SK-N-SH treated with all-trans-retinoic acid at 6 μM for 48 hours (cell line): Measurements from ENCODE around the gene FAM156B.
"Not testable (repeated sequence)": the region's sequence is repeated elsewhere in the genome, so short reads cannot be mapped to it uniquely, and the experiment has no call there.

ENCODE experiments used
- GLIS3 ChIP-seq: fragments of 250-450 bp; sonication (Bioruptor Pico); IDR thresholded peaks from 2 replicates; pipeline ENCODE4 v1.5.0; 2020; ENCODE audit warnings: mild to moderate bottlenecking, moderate library complexity
- OSR1 ChIP-seq: fragments of 250-450 bp; sonication (Bioruptor Pico); IDR thresholded peaks from 2 replicates; pipeline ENCODE4 v1.8.0; 2022; ENCODE audit warnings: moderate library complexity, mild to moderate bottlenecking, inconsistent platforms
- PPARA ChIP-seq: fragments of 250-450 bp; sonication (Bioruptor Pico); IDR thresholded peaks from 2 replicates; pipeline ENCODE4 v1.5.0; 2020; ENCODE audit warnings: mild to moderate bottlenecking, borderline replicate concordance
- RARB ChIP-seq: fragments of 250-450 bp; sonication (Bioruptor Pico); IDR thresholded peaks from 2 replicates; pipeline ENCODE4 v1.8.0; 2021; ENCODE audit warnings: mild to moderate bottlenecking, moderate library complexity
- SNAI2 ChIP-seq: fragments of 250-450 bp; sonication (Bioruptor Pico); IDR thresholded peaks from 2 replicates; pipeline ENCODE4 v1.5.0; 2020; ENCODE audit warnings: mild to moderate bottlenecking, moderate library complexity
- TCF4 ChIP-seq: fragments of 250-450 bp; sonication (Bioruptor Pico); IDR thresholded peaks from 2 replicates; pipeline ENCODE4 v1.8.0; 2021; ENCODE audit warnings: mild to moderate bottlenecking, moderate library complexity, borderline replicate concordance
- ZFP3 ChIP-seq: fragments of 250-450 bp; sonication (Bioruptor Pico); IDR thresholded peaks from 2 replicates; pipeline ENCODE4 v1.5.0; 2020; ENCODE audit warnings: mild to moderate bottlenecking, moderate library complexity
- ZFP30 ChIP-seq: fragments of 450-650 bp; formaldehyde crosslinking; IDR thresholded peaks from 2 replicates; pipeline ENCODE4 v1.5.0; 2022; ENCODE audit warnings: mild to moderate bottlenecking, moderate library complexity
- ZNF8 ChIP-seq: fragments of 450-650 bp; formaldehyde crosslinking; IDR thresholded peaks from 2 replicates; pipeline ENCODE4 v1.5.0; 2020; ENCODE audit warnings: mild to moderate bottlenecking, moderate library complexity
- TF ChIP-seq, protein P1 (sequence below): fragments of 250-450 bp; sonication (Bioruptor Pico); IDR thresholded peaks from 2 replicates; pipeline ENCODE4 v1.5.1; 2020; ENCODE audit warnings: low read depth, mild to moderate bottlenecking, moderate library complexity
- TF ChIP-seq, protein P2 (sequence below): fragments of 250-450 bp; sonication (Bioruptor Pico); IDR thresholded peaks from 2 replicates; pipeline ENCODE4 v1.5.1; 2021; ENCODE audit warnings: mild to moderate bottlenecking, moderate library complexity
- TF ChIP-seq, protein P3 (sequence below): fragments of 250-450 bp; sonication (Bioruptor Pico); IDR thresholded peaks from 2 replicates; pipeline ENCODE4 v1.8.0; 2020; ENCODE audit warnings: mild to moderate bottlenecking, moderate library complexity, borderline replicate concordance

DNA sequence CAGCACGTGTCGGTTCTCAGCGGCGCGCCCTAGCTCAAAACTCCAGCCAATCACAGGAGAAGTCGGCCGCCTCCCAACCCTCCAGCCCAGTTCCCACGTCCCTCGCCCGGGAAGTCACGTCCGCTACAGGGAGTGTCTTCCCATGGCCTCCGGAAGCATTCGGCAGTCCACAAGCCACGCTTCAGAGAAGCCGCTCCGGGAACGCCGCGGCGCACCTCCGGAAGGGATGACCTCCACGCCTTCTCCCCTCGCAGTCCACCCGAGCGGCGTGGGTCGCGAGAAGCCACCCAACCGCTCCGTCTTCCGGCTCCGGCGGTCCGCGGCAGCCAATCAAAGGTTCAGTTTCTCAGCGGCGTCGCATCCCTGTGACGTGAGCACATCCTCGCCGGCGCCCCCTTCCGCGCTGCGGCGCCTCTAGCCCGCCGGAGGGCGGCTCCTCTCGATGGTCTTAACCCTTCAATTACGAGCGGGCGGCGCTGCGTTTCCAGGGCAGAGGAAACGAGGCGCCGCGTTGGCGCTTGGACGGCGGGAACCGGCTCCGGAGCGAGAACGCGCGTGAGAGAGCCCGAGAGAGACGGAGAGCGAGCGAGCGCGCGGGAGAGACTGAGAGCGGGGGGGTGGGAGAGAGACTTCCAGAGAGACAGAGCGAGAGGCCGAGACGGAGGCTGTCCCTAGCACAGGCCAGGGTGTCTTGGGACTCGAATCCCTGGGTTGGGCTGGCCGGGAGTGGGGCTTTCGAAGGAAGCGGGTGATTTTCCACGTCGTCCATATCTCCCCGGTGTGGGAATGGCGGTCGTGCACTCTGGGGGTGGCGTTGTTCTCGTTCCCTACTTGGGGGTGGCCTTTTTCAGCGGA is at the start of gene FAM156B:
- TF ChIP-seq ZNF8, SNAI2, OSR1, ZFP30, ZFP3, TCF4, GLIS3, PPARA, RARB (CRISPR knock-in tag): not testable (repeated sequence)
- TF ChIP-seq, protein P1, sequence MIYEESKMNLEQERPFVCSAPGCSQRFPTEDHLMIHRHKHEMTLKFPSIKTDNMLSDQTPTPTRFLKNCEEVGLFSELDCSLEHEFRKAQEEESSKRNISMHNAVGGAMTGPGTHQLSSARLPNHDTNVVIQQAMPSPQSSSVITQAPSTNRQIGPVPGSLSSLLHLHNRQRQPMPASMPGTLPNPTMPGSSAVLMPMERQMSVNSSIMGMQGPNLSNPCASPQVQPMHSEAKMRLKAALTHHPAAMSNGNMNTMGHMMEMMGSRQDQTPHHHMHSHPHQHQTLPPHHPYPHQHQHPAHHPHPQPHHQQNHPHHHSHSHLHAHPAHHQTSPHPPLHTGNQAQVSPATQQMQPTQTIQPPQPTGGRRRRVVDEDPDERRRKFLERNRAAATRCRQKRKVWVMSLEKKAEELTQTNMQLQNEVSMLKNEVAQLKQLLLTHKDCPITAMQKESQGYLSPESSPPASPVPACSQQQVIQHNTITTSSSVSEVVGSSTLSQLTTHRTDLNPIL (CRISPR knock-in tag) = not testable (repeated sequence)
- TF ChIP-seq, protein P2, sequence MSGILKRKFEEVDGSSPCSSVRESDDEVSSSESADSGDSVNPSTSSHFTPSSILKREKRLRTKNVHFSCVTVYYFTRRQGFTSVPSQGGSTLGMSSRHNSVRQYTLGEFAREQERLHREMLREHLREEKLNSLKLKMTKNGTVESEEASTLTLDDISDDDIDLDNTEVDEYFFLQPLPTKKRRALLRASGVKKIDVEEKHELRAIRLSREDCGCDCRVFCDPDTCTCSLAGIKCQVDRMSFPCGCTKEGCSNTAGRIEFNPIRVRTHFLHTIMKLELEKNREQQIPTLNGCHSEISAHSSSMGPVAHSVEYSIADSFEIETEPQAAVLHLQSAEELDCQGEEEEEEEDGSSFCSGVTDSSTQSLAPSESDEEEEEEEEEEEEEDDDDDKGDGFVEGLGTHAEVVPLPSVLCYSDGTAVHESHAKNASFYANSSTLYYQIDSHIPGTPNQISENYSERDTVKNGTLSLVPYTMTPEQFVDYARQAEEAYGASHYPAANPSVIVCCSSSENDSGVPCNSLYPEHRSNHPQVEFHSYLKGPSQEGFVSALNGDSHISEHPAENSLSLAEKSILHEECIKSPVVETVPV (CRISPR knock-in tag) = not testable (repeated sequence)
- TF ChIP-seq, protein P3, sequence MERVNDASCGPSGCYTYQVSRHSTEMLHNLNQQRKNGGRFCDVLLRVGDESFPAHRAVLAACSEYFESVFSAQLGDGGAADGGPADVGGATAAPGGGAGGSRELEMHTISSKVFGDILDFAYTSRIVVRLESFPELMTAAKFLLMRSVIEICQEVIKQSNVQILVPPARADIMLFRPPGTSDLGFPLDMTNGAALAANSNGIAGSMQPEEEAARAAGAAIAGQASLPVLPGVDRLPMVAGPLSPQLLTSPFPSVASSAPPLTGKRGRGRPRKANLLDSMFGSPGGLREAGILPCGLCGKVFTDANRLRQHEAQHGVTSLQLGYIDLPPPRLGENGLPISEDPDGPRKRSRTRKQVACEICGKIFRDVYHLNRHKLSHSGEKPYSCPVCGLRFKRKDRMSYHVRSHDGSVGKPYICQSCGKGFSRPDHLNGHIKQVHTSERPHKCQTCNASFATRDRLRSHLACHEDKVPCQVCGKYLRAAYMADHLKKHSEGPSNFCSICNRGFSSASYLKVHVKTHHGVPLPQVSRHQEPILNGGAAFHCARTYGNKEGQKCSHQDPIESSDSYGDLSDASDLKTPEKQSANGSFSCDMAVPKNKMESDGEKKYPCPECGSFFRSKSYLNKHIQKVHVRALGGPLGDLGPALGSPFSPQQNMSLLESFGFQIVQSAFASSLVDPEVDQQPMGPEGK = not testable (repeated sequence)
